OCI-LY7 (cell line): ENCODE measurements around the gene CETN1. TPM values are rescaled to one million over a fixed set of nuclear protein-coding genes. Genes with fewer than 3 reads are reported as not detected.

Experiments used
- BruUV-seq: library from RNA; stranded (reverse); fragments of 400-500 nt; replicated peaks from 2 replicates; lab custom pipeline; 2021; lab: Mats Ljungman, UMichigan
- CTCF ChIA-PET: fragments of 300-600 bp; sonication (Branson Sonifier 250); formaldehyde crosslinking; loops from one replicate; lab custom pipeline; 2022; ENCODE audit warnings: antibody characterized with exemption; ENCODE audit not compliant: unreplicated experiment; lab: Charles Lee
- POLR2A ChIA-PET: fragments of 300-600 bp; sonication (Branson Sonifier 250); formaldehyde crosslinking; loops from one replicate; lab custom pipeline; 2022; ENCODE audit warnings: antibody characterized with exemption; lab: Charles Lee
- DNase-seq: peaks from one replicate; pipeline ENCODE4 v3.0.0-alpha.2; 2015; ENCODE audit warnings: low spot score
- H2AFZ ChIP-seq: fragments of 200-600 bp; sonication (generic), shearing (Covaris generic); 2 replicates; pipeline ENCODE4 v1.6.1; 2014; ENCODE audit warnings: mild to moderate bottlenecking, antibody characterized with exemption, low read length, moderate library complexity
- H3K27ac ChIP-seq: fragments of 200-600 bp; sonication (generic); 2 replicates; pipeline ENCODE4 v1.5.1; 2014; ENCODE audit warnings: mixed run types, low read depth, mild to moderate bottlenecking, moderate library complexity, low read length, inconsistent platforms; ENCODE audit not compliant: poor library complexity, severe bottlenecking
- H3K36me3 ChIP-seq: fragments of 200-600 bp; sonication (generic); 2 replicates; pipeline ENCODE4 v1.6.1; 2014; ENCODE audit warnings: mild to moderate bottlenecking, antibody characterized with exemption, low read length, moderate library complexity, mixed read lengths; ENCODE audit not compliant: insufficient read depth
- H3K4me1 ChIP-seq: fragments of 200-600 bp; sonication (generic); 2 replicates; pipeline ENCODE4 v1.5.1; 2014; ENCODE audit warnings: mild to moderate bottlenecking, low read length; ENCODE audit not compliant: insufficient read depth, poor library complexity, severe bottlenecking
- H3K4me2 ChIP-seq: fragments of 200-600 bp; sonication (generic); 2 replicates; pipeline ENCODE4 v1.6.1; 2014; ENCODE audit warnings: mild to moderate bottlenecking, low read length
- H3K4me3 ChIP-seq: fragments of 200-600 bp; sonication (generic); 2 replicates; pipeline ENCODE4 v1.5.1; 2014; ENCODE audit warnings: mild to moderate bottlenecking, low read depth, low read length; ENCODE audit not compliant: poor library complexity, severe bottlenecking
- H3K79me2 ChIP-seq: fragments of 200-600 bp; sonication (generic); 2 replicates; pipeline ENCODE4 v1.6.1; 2016; ENCODE audit warnings: low read depth, mild to moderate bottlenecking, low read length, moderate library complexity, mixed read lengths; ENCODE audit not compliant: insufficient read depth
- H3K9me2 ChIP-seq: fragments of 200-600 bp; sonication (generic); 2 replicates; pipeline ENCODE4 v1.6.1; 2016; ENCODE audit warnings: mild to moderate bottlenecking, low read length, mixed read lengths; ENCODE audit not compliant: insufficient read depth
- H3K9me3 ChIP-seq: fragments of 200-600 bp; sonication (generic); 2 replicates; pipeline ENCODE4 v1.6.1; 2014; ENCODE audit warnings: mild to moderate bottlenecking, mixed run types, low read length, mixed read lengths
- H4K20me1 ChIP-seq: fragments of 200-600 bp; sonication (generic); 2 replicates; pipeline ENCODE4 v1.6.1; 2014; ENCODE audit warnings: mild to moderate bottlenecking, antibody characterized with exemption, low read length, moderate library complexity, mixed read lengths; ENCODE audit not compliant: insufficient read depth
- CTCF ChIP-seq: fragments of 200-600 bp; sonication (generic); conservative IDR thresholded peaks from 2 replicates; pipeline ENCODE4 v1.5.1; 2014; ENCODE audit warnings: mild to moderate bottlenecking, antibody characterized with exemption, low read length, moderate library complexity, mixed read lengths
- EZH2phosphoT487 ChIP-seq: fragments of 200-600 bp; sonication (generic); IDR thresholded peaks from 2 replicates; pipeline ENCODE4 v1.6.1; 2018; ENCODE audit warnings: low read depth, borderline replicate concordance, mild to moderate bottlenecking, mixed run types, antibody characterized with exemption, low read length, moderate library complexity, mixed read lengths
- intact Hi-C: fragments of 100-400 bp; cut with micrococcal nuclease; formaldehyde crosslinking; loops from one replicate; pipeline ENCODE4 v1.10.0; 2022; ENCODE audit not compliant: unreplicated experiment
- total RNA-seq, 2 experiments: library from RNA; depleted of rRNA in 1 of 2; stranded (reverse); fragments of >200 nt in 1 of 2; shearing (Covaris generic) in 1 of 2; gene quantifications; 2 replicates each; pipeline ENCODE4 v1.2.3, GENCODE V29; 2014 to 2022

The CETN1 gene
- total RNA-seq, 2 experiments from 2014 or later: not detected

- TF ChIP-seq CTCF (no peak), EZH2phosphoT487 (no peak)
Observed at GRCh38 chr18:598124-598589, 18.0 kb downstream of the CETN1 start.

GRCh38 chr18:600107-600506, 19.9 kb downstream of the CETN1 start:
- CTCF ChIA-PET: no interaction called here

More at GRCh38 chr18:598124-598589, 18.0 kb downstream of the CETN1 start:
- no TSS peak for BruUV-seq
- H4K20me1 ChIP-seq: no peaks in the 10 kb centered on the region
- no peaks in the 10 kb centered on the region for H3K9me3 ChIP-seq
- no peak for DNase-seq
- no peaks in the 10 kb centered on the region for H3K36me3 ChIP-seq
- no peaks in the 10 kb centered on the region for H3K9me2 ChIP-seq
- H3K79me2 ChIP-seq: no peaks in the 10 kb centered on the region
- H2AFZ ChIP-seq: no peak overlapping the region
- POLR2A ChIA-PET: no interaction called here
- no peak overlapping the region for H3K4me3 ChIP-seq
- CTCF ChIA-PET: no interaction called here
- H3K4me2 ChIP-seq: no peak overlapping the region
- no peaks in the 10 kb centered on the region for H3K4me1 ChIP-seq
- intact Hi-C loops: no loop called here
- H3K27ac ChIP-seq: no peak overlapping the region

More at GRCh38 chr18:600107-600506, 19.9 kb downstream of the CETN1 start:
- Histone ChIP-seq H3K27ac (no peak overlapping the region), H2AFZ (no peak overlapping the region), H3K36me3 (no peaks in the 10 kb centered on the region), H3K79me2 (no peaks in the 10 kb centered on the region), H3K4me1 (no peaks in the 10 kb centered on the region), H3K9me2 (no peaks in the 10 kb centered on the region), H4K20me1 (no peaks in the 10 kb centered on the region), H3K9me3 (no peaks in the 10 kb centered on the region), H3K4me2 (no peak overlapping the region), H3K4me3 (no peak overlapping the region)
- DNase-seq: no peak
- POLR2A ChIA-PET: no interaction called here
- BruUV-seq: no TSS peak
- intact Hi-C loops: no loop called here
- no peak for TF ChIP-seq CTCF
- TF ChIP-seq EZH2phosphoT487: no peak
